ENCODE measurements around the gene TMEM131L.
"Not testable (repeated sequence)": the region's sequence is repeated elsewhere in the genome, so short reads cannot be mapped to it uniquely, and the experiment has no call there.

DNA sequence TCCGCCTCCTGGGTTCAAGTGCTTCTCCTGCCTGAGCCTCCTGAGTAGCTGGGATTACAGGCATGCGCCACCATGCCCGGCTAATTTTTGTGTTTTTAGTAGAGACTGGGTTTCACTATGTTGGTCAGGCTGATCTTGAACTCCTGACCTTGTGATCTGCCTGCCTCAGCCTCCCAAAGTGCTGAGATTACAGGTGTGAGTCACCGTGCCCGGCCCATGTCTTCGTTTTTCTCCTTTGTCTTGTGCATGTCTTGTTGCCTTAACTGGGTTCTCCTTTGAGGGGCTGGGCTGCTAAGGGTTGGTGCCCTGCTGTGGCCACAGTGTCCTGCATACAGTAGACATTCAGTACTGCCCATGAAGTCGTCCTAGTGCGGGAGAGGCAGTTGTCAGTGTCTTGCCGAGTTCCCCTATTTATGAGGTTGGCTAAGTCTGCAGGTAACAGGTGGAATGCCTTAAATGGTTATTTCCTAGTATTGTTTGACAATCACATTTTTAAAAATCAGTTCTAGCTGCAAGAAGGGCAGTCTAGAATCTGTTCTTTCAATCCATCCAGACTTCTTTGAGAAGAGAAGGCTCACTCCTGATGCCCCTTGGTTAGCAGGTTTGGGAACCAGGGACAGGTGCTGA, 5.0 kb downstream of the TMEM131L start:
- TF ChIP-seq CBX3 (IDR thresholded peaks at IDR 0.05; ENCODE audit: low read depth); POLR2A (IDR thresholded peaks at IDR 0.05; ENCODE audit: borderline replicate concordance, extremely low read depth, insufficient read depth, insufficient read length); EZH2 (IDR thresholded peaks at IDR 0.05): not testable (repeated sequence)
- TF ChIP-seq, protein P1, sequence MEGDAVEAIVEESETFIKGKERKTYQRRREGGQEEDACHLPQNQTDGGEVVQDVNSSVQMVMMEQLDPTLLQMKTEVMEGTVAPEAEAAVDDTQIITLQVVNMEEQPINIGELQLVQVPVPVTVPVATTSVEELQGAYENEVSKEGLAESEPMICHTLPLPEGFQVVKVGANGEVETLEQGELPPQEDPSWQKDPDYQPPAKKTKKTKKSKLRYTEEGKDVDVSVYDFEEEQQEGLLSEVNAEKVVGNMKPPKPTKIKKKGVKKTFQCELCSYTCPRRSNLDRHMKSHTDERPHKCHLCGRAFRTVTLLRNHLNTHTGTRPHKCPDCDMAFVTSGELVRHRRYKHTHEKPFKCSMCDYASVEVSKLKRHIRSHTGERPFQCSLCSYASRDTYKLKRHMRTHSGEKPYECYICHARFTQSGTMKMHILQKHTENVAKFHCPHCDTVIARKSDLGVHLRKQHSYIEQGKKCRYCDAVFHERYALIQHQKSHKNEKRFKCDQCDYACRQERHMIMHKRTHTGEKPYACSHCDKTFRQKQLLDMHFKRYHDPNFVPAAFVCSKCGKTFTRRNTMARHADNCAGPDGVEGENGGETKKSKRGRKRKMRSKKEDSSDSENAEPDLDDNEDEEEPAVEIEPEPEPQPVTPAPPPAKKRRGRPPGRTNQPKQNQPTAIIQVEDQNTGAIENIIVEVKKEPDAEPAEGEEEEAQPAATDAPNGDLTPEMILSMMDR (IDR thresholded peaks at IDR 0.05 in 2 of 3, conservative IDR thresholded peaks at IDR 0.05 in 1 of 3; ENCODE audit: borderline replicate concordance in 1 of 3, insufficient read depth in 1 of 3, low read depth in 2 of 3, low read length in 2 of 3), result not testable (repeated sequence)
- TF ChIP-seq, protein P2, sequence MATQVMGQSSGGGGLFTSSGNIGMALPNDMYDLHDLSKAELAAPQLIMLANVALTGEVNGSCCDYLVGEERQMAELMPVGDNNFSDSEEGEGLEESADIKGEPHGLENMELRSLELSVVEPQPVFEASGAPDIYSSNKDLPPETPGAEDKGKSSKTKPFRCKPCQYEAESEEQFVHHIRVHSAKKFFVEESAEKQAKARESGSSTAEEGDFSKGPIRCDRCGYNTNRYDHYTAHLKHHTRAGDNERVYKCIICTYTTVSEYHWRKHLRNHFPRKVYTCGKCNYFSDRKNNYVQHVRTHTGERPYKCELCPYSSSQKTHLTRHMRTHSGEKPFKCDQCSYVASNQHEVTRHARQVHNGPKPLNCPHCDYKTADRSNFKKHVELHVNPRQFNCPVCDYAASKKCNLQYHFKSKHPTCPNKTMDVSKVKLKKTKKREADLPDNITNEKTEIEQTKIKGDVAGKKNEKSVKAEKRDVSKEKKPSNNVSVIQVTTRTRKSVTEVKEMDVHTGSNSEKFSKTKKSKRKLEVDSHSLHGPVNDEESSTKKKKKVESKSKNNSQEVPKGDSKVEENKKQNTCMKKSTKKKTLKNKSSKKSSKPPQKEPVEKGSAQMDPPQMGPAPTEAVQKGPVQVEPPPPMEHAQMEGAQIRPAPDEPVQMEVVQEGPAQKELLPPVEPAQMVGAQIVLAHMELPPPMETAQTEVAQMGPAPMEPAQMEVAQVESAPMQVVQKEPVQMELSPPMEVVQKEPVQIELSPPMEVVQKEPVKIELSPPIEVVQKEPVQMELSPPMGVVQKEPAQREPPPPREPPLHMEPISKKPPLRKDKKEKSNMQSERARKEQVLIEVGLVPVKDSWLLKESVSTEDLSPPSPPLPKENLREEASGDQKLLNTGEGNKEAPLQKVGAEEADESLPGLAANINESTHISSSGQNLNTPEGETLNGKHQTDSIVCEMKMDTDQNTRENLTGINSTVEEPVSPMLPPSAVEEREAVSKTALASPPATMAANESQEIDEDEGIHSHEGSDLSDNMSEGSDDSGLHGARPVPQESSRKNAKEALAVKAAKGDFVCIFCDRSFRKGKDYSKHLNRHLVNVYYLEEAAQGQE (IDR thresholded peaks at IDR 0.05; ENCODE audit: low read depth), result not testable (repeated sequence)
